Urinary bladder (tissue), 4 donors: ENCODE results near the gene GPC6. TPM values are rescaled to one million over a fixed set of nuclear protein-coding genes. Genes with fewer than 3 reads are reported as not detected.

Experiments
- DNase-seq: peaks from one replicate; pipeline ENCODE4 v3.0.0-alpha.2; 2015; ENCODE audit errors: extremely low spot score
- H3K27ac ChIP-seq: one replicate; pipeline ENCODE4 v1.5.1; 2013; ENCODE audit warnings: low read depth, mild to moderate bottlenecking, moderate library complexity
- H3K36me3 ChIP-seq: one replicate; pipeline ENCODE4 v1.6.1; 2013; ENCODE audit warnings: mild to moderate bottlenecking, moderate library complexity; ENCODE audit not compliant: insufficient read depth
- H3K4me1 ChIP-seq: one replicate; pipeline ENCODE4 v1.6.1; 2013; ENCODE audit warnings: mild to moderate bottlenecking, moderate library complexity; ENCODE audit not compliant: insufficient read depth
- H3K4me3 ChIP-seq: one replicate; pipeline ENCODE4 v1.5.1; 2013; ENCODE audit warnings: low read depth, low read length
- WGBS: extraction: QIAGEN DNeasy Blood & Tissue Kit; methylation state at CpG from one replicate; pipeline ENCODE4 v1.1.7; 2013; 5-methylcytosine and 5-hydroxymethylcytosine counted together
- polyA plus RNA-seq: library from polyadenylated mRNA; stranded (reverse); fragments of 200-250 nt; gene quantifications from one replicate; pipeline ENCODE4 v1.2.3, GENCODE V29; 2013
- total RNA-seq: library from RNA; depleted of rRNA; stranded (reverse); fragments of >200 nt; gene quantifications from one replicate; pipeline ENCODE4 v1.2.3, GENCODE V29; 2014
- donor health status: healthy with polysubstance abuse.
- donor health status: healthy.

Gene GPC6
- total and polyA plus RNA-seq, 2 donors, result 8.8 to 126 TPM

DNA sequence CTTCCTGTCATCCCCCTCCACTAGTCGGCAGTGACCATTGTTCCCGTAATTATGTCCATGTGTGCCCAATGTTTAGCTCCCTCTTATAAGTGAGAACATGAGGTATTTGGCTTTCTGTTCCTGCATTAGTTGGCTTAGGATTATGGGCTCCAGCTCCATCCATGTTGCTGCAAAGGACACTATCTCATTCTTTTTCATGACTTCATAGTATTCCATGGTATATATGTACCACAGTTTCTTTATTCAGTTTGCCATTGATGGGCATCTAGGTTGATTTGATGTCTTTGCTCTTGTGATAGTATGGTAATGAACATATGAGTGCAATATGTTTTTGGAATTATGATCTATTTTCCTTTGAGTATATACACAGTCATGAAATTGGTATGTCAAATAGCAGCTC is 730.8 kb downstream of the GPC6 start:
- DNase-seq, result no peak
- WGBS, result over 99% methylated on average over 2 of the region's 2 CpGs
- no peaks in the 10 kb centered on the region for H3K4me1 ChIP-seq
- no peaks in the 10 kb centered on the region for H3K36me3 ChIP-seq
- no peak overlapping the region for H3K4me3 ChIP-seq
- no peak overlapping the region for H3K27ac ChIP-seq

DNA sequence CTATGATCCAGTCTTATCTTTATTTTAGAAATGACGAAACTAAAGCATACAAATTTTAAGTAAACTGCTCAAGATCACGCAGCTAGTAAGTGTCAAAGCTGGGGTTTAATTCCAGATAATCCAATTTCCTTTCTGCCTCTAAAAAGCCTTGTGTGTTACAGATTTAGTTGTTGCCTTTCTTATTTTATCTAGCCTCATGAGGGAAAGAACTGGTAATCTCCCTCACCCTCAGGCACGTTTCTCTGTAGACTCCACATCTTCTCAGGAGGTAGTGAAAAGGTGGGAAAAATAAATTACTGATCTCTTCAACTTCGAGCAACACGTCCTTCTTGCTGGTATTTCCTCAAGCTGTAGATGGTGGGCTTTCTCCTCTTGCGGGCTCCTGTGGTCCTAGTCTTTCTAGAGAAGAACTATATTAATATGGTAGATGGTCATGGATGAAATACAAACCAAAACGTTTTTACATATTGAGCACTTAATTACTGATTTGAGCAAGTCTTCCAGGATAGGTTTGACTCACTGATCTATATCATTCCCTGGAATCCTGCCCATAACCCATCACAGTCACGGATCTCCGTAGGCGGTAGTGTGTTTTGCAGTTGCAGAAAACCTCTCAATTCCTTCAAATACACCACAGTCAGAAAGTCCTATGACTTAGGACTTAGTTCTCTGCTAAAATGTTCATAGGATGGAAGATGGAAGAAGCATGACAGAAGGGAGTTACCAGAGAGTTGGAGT is 733.4 kb downstream of the GPC6 start:
- Histone ChIP-seq H3K4me3 (no peak overlapping the region), H3K36me3 (no peaks in the 10 kb centered on the region), H3K4me1 (no peaks in the 10 kb centered on the region), H3K27ac (no peak overlapping the region)
- DNase-seq, result no peak
- 85% methylated on average over 10 of the region's 10 CpGs for WGBS

DNA sequence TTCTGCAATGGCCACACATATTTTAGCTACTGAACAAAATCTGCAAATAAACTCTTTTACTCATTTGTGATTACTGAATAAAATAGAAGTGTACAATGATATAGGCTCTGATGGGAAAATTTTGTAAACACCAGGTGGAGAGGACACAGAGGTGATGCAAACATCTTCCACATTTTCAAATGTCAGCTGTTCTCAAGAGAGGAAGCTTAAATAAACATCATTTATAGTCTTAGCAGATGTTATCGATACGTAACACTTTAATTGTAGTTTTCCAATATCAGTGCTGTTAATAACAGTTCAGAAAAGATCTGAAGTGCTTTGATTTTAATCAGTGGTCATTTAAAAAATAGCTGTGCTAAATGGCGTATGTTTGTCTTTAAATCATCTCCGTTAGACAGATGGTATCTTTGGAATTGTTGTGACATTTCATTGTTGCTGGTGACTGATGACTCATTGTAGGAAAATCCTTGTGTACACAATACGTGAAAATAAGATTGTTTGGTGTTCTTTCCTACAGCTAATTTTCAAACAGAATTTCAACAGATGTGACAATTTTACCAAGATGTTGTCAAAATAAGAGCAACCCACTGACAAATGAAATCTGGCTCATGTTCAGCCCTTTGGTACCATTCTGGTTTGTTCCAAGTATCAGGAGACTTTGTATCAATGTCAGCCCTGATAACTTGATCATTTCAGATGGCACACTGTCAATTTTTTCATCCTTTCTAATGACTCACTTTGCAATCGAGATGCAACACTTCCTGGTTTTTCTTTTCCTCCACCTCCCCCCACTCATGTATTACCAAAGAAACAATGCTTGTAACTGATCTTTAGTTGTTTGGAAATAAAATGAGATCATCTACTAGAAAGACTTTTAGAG is 736.9 kb downstream of the GPC6 start:
- Histone ChIP-seq H3K4me3 (no peak overlapping the region), H3K4me1 (no peaks in the 10 kb centered on the region), H3K27ac (no peak overlapping the region), H3K36me3 (no peaks in the 10 kb centered on the region)
- DNase-seq, result no peak
- 64% methylated on average over 6 of the region's 6 CpGs for WGBS

DNA sequence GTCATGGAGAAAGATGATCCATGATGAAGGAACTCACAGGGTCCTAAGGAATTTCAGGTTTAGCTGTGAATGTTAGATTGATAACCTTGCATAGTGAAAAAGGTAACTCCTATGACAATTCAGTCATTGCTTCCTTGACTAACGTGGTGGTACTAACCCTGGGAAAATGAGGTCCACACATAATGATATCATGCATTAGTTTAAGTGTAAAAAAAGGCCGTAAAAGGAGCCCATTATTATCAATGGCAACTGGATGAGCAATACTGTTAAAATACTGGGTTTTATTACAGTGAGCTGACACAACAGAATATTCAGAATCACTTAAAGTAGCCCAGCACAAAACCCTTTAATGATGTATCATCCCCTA is 737.5 kb downstream of the GPC6 start:
- Histone ChIP-seq H3K4me3 (no peak overlapping the region), H3K36me3 (no peaks in the 10 kb centered on the region), H3K27ac (no peak overlapping the region), H3K4me1 (no peaks in the 10 kb centered on the region)
- 89% methylated on average over 2 of the region's 2 CpGs for WGBS
- no peak for DNase-seq

DNA sequence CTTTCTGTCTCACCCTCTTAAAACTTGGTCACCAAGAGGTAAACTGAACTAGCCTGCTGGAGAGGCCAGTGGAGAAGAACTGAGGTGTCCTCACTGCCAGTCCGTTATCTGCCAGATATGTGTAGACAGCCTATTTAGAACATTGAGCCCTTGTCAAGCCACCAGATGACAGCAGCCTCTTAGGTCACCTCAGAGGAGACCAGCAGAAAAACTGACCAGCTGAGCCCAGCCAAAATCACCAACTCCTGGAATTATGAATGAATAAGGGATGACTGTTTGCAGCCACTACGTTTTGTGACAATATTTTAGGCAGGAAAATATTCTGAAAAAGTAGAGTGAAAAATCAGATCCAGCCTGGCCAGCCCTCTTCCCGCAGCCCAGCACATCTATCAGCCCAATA is 739.0 kb downstream of the GPC6 start:
- Histone ChIP-seq H3K4me1 (no peaks in the 10 kb centered on the region), H3K36me3 (no peaks in the 10 kb centered on the region), H3K27ac (no peak overlapping the region), H3K4me3 (no peak overlapping the region)
- no peak for DNase-seq
- WGBS, result 94% methylated on average over 3 of the region's 3 CpGs

DNA sequence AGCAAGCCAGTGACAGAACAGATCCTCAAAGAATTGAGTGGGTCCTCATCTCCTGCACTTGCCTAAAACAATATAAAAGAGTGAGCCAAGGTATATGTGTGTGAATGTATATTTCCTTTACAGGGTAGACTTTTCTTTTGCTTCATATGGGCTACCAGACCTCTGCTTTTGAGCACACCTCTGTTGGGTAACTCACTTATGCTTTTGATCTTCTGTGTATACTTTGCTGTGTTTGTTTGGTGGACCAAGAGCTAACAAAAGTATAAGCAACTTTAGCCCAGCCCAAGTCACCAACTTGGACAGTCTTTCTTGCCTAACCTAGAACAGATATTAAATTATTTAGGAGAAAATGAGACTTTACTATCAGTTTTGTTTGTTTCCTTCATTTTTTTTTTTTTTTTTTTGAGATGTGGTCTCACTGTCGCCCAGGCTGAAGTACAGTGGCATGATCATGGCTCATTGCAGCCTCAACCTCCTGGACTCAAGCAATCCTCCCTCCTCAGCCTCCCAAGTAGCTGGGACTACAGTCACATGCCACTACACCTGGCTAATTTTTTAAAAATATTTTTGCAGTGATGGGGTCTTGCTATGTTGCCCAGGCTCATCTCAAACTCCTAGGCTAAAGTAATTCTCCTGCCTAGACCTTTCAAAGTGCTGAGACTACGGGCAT is 739.8 kb downstream of the GPC6 start:
- Histone ChIP-seq H3K27ac (no peak overlapping the region), H3K36me3 (no peaks in the 10 kb centered on the region), H3K4me1 (no peaks in the 10 kb centered on the region), H3K4me3 (no peak overlapping the region)
- no peak for DNase-seq
- 97% methylated on average over 2 of the region's 2 CpGs for WGBS

DNA sequence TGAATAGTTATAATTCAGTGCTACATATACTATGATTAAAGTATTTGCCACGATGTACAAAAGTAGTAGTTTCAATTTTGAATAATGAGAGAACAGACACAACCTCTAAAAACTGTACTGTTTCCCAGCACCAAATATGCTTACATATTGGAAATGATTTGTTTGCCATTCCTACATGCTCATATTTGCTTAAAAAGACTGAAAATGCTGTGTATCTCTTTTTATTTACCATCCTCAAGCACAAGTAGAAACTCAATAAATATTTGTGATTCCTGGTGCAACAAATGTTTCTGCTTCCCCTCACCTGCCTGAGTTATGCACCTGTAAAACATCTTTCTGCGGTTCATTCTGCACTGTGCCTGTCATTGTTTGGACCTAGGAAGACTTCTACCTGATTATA is 740.7 kb downstream of the GPC6 start:
- H3K4me3 ChIP-seq, result no peak overlapping the region
- no peaks in the 10 kb centered on the region for H3K36me3 ChIP-seq
- H3K4me1 ChIP-seq, result no peaks in the 10 kb centered on the region
- WGBS, result 93% methylated on average over 2 of the region's 2 CpGs
- no peak overlapping the region for H3K27ac ChIP-seq
- no peak for DNase-seq

DNA sequence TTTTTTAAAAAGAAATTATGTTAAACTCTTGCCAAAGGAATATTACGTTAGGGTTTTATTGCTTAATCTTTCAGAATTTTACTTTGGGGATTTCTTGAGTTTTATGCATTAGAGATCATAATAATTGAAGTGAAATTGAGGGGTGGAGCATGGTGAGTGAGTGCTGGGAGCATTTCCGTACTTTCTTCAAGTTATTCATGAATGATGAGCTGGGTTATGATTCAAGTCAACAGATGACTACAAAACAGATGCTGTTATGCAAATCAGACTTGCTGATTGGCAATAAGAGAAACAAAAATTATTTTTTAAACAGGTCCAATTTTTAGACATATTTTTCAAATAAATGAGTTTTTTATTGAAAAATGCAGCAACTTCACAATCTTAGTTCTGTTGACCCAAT is 748.6 kb downstream of the GPC6 start:
- Histone ChIP-seq H3K36me3 (no peaks in the 10 kb centered on the region), H3K4me1 (no peaks in the 10 kb centered on the region), H3K27ac (no peak overlapping the region), H3K4me3 (no peak overlapping the region)
- 92% methylated on average over 2 of the region's 2 CpGs for WGBS
- no peak for DNase-seq

DNA sequence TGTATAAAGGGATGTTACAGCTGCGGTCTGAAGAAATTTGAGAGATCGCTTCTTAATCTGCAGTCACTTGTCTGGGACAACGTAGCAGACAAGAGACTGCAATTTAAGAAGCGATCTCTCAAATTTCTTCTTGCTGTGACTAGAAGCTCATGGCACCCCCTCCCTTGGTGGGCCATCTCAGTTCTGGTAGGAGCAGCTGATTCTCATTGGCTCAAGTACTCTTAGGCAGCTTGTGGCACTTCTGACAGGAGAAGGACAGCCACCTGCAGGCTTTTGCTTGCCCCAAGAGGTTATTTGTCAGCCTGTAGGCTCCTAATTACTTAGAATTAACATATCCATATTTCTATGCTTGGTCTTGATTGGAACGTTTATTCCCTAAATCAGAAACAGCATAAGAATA is 749.9 kb downstream of the GPC6 start:
- Histone ChIP-seq H3K27ac (no peak overlapping the region), H3K36me3 (no peaks in the 10 kb centered on the region), H3K4me1 (no peaks in the 10 kb centered on the region), H3K4me3 (no peak overlapping the region)
- WGBS, result 89% methylated on average over 5 of the region's 5 CpGs
- DNase-seq, result no peak

DNA sequence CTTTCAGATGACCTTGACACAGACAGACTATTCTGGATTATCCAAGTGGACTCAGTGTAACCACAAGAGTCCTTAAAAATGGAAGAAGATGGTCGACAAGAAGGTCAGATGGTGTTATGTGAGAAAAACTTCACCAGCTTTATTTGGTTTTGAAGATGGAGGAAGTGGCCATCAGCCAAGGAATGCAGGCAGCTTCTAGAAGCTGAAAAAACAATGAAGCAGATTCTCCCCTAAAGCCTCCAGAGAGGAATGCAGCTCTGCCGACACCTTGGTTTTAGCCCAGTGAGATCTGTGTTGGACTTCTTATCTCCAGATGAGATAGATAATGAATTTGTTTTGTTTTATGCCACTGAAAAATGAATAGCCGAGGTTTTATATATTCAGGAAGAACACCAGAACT is 751.4 kb downstream of the GPC6 start:
- Histone ChIP-seq H3K27ac (no peak overlapping the region), H3K4me1 (no peaks in the 10 kb centered on the region), H3K36me3 (no peaks in the 10 kb centered on the region), H3K4me3 (no peak overlapping the region)
- DNase-seq, result no peak
- 76% methylated on average over 3 of the region's 3 CpGs for WGBS

DNA sequence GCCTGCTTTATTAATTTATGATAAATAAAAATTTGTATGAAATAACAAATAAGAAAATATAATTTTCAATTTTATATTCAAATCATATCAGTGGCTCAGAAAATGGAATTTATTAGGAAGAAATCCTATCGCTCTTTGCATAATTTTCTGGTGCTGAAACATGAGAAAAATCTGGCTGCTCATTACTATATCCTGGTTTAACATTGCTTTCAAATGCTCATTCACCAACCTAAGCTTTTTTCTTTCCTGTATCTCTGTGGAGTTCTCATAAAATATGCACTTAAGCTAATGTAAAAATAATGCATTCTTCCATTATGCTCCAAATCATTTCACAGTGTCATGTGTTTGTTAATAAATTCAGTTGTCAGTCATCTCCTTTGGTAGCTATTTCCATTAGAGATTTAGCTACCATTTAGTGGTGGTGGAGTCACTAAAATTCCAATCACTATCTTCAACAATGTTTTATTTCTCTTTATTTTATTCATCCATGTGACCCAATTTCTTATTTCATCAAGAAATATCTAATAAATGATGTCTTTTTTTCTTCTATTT is 754.9 kb downstream of the GPC6 start:
- no peak overlapping the region for H3K27ac ChIP-seq
- no peaks in the 10 kb centered on the region for H3K4me1 ChIP-seq
- WGBS, result 71% methylated on average over 1 of the region's 1 CpG
- no peak for DNase-seq
- no peaks in the 10 kb centered on the region for H3K36me3 ChIP-seq
- H3K4me3 ChIP-seq, result no peak overlapping the region

DNA sequence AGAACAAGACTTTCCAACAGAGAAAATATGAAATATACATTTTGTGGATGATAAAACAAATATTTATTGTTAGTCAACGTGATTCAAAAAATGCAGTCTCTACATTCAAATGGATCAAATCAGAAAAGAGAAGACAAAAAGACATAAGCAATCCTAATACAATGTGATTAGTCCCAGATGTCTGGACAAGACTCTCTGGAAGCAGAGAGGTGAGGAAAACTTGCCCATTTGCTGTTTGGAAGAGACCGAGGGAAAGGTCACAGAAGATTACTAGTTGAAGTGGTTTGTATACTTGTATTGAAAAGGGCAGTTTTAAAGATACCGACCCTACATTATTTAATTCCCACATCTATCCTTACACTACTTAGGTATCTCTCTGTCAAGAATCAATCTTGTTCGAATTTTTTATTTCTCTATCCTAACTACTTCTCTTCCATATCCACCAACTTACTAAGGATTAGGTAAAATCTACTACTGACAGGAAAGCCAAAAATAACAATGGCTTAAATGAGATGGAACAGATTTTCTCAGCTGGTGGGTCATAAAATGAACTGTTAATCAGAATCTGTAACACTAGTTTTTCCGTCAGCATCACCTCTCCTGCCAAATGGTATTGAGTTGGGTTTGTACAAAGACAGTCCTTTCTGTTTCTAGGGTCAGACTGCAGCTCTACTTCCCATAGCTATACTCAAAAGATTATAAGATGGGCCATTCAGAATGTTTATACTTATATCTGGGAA is 755.7 kb downstream of the GPC6 start:
- H3K27ac ChIP-seq, result no peak overlapping the region
- WGBS, result 59% methylated on average over 5 of the region's 5 CpGs
- no peak overlapping the region for H3K4me3 ChIP-seq
- DNase-seq, result no peak
- no peaks in the 10 kb centered on the region for H3K36me3 ChIP-seq
- H3K4me1 ChIP-seq, result no peaks in the 10 kb centered on the region

DNA sequence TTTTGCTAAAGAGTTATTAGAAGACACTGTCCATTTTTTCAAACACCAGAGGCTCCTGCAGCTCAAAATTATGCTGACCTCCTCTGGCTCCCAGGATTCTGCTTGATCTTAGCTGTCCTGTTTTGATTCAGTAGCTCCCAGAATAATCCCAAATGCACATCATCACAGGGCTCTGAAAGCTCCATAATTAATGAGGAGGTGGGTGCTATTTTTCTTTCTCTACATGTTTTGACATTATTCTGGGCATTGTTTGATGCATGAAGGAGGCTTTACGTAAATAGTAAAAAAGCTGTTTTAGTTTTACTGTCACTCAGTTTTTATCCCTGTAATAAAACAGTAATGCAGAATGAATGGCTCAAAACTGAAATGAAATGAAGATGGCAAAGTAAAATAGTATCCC is 757.4 kb downstream of the GPC6 start:
- Histone ChIP-seq H3K36me3 (no peaks in the 10 kb centered on the region), H3K4me1 (no peaks in the 10 kb centered on the region), H3K4me3 (no peak overlapping the region), H3K27ac (no peak overlapping the region)
- 51% methylated on average over 1 of the region's 1 CpG for WGBS
- DNase-seq, result no peak
